ENCODE measurements around the gene DSC1.

DSC1 gene

GRCh38 chr18:31171144-31171839, 8.6 kb upstream of the DSC1 start:
- no peak for TF ChIP-seq EGR1 (IDR thresholded peaks at IDR 0.05)
- TF ChIP-seq CEBPB (IDR thresholded peaks at IDR 0.05) = no peak
- no peak for TF ChIP-seq TEAD4 (IDR thresholded peaks at IDR 0.05)
- TF ChIP-seq TCF12 (IDR thresholded peaks at IDR 0.05; ENCODE audit: low read depth) = no peak
- no peak for TF ChIP-seq CREB1 (IDR thresholded peaks at IDR 0.05; ENCODE audit: low read depth)
- TF ChIP-seq TAF1 (IDR thresholded peaks at IDR 0.05; ENCODE audit: low read depth) = no peak
- no peak for TF ChIP-seq YY1 (IDR thresholded peaks at IDR 0.05; ENCODE audit: low read depth)
- TF ChIP-seq, protein P1, sequence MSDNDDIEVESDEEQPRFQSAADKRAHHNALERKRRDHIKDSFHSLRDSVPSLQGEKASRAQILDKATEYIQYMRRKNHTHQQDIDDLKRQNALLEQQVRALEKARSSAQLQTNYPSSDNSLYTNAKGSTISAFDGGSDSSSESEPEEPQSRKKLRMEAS (IDR thresholded peaks at IDR 0.05) = no peak
- TF ChIP-seq, protein P2, sequence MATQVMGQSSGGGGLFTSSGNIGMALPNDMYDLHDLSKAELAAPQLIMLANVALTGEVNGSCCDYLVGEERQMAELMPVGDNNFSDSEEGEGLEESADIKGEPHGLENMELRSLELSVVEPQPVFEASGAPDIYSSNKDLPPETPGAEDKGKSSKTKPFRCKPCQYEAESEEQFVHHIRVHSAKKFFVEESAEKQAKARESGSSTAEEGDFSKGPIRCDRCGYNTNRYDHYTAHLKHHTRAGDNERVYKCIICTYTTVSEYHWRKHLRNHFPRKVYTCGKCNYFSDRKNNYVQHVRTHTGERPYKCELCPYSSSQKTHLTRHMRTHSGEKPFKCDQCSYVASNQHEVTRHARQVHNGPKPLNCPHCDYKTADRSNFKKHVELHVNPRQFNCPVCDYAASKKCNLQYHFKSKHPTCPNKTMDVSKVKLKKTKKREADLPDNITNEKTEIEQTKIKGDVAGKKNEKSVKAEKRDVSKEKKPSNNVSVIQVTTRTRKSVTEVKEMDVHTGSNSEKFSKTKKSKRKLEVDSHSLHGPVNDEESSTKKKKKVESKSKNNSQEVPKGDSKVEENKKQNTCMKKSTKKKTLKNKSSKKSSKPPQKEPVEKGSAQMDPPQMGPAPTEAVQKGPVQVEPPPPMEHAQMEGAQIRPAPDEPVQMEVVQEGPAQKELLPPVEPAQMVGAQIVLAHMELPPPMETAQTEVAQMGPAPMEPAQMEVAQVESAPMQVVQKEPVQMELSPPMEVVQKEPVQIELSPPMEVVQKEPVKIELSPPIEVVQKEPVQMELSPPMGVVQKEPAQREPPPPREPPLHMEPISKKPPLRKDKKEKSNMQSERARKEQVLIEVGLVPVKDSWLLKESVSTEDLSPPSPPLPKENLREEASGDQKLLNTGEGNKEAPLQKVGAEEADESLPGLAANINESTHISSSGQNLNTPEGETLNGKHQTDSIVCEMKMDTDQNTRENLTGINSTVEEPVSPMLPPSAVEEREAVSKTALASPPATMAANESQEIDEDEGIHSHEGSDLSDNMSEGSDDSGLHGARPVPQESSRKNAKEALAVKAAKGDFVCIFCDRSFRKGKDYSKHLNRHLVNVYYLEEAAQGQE (IDR thresholded peaks at IDR 0.05; ENCODE audit: low read depth) = no peak
- TF ChIP-seq, protein P3, sequence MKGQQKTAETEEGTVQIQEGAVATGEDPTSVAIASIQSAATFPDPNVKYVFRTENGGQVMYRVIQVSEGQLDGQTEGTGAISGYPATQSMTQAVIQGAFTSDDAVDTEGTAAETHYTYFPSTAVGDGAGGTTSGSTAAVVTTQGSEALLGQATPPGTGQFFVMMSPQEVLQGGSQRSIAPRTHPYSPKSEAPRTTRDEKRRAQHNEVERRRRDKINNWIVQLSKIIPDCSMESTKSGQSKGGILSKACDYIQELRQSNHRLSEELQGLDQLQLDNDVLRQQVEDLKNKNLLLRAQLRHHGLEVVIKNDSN (IDR thresholded peaks at IDR 0.05) = no peak
- TF ChIP-seq FOXM1 (IDR thresholded peaks at IDR 0.05; ENCODE audit: borderline replicate concordance, low read depth) = no peak

GRCh38 chr18:31170335-31170734, 7.7 kb upstream of the DSC1 start:
- no peak for TF ChIP-seq RAD21 (IDR thresholded peaks at IDR 0.05; ENCODE audit: low read depth)
- no peak for TF ChIP-seq TCF12 (IDR thresholded peaks at IDR 0.05; ENCODE audit: low read depth)
- TF ChIP-seq TAF1 (IDR thresholded peaks at IDR 0.05; ENCODE audit: low read depth) = no peak
- no peak for TF ChIP-seq YY1 (IDR thresholded peaks at IDR 0.05; ENCODE audit: low read depth)
- TF ChIP-seq, protein P3 (IDR thresholded peaks at IDR 0.05) = no peak
- TF ChIP-seq ZBTB7A (IDR thresholded peaks at IDR 0.05; ENCODE audit: low read depth) = no peak
- TF ChIP-seq, protein P1 (IDR thresholded peaks at IDR 0.05) = no peak
- no peak for TF ChIP-seq EGR1 (IDR thresholded peaks at IDR 0.05)
- no peak for TF ChIP-seq CREB1 (IDR thresholded peaks at IDR 0.05; ENCODE audit: low read depth)
- TF ChIP-seq TEAD4 (IDR thresholded peaks at IDR 0.05) = no peak
- TF ChIP-seq, protein P2 (IDR thresholded peaks at IDR 0.05; ENCODE audit: low read depth) = no peak
- TF ChIP-seq EP300 (IDR thresholded peaks at IDR 0.05; ENCODE audit: borderline replicate concordance) = no peak
- no peak for TF ChIP-seq CEBPB (IDR thresholded peaks at IDR 0.05)
- no peak for TF ChIP-seq NFIC (IDR thresholded peaks at IDR 0.05)
- TF ChIP-seq FOXM1 (IDR thresholded peaks at IDR 0.05; ENCODE audit: borderline replicate concordance, low read depth) = no peak

DNA sequence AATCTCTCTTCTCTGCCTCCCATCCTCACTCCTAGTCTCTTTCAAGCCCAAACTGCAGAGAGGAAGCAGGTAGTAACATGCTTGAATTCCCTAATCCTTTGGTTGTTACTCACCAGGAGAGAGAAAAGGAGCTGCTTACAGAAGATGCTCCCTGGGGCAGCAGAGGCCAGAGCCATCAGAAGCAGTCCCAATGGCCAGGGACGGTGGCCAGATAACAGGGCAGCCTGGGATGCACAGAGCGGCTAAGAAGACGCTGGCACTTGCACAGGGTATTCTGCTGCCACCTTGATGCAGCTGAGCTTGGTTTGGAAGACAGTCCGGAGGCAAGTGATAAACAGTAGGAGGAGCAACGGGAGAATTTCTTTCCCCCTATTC, 250 bp downstream of the DSC1 start:
- no peak for TF ChIP-seq FOXM1 (IDR thresholded peaks at IDR 0.05; ENCODE audit: borderline replicate concordance, low read depth)
- TF ChIP-seq, protein P1 (IDR thresholded peaks at IDR 0.05) = no peak
- TF ChIP-seq EGR1 (IDR thresholded peaks at IDR 0.05) = no peak
- no peak for TF ChIP-seq YY1 (IDR thresholded peaks at IDR 0.05; ENCODE audit: low read depth)
- TF ChIP-seq NFIC (IDR thresholded peaks at IDR 0.05) = no peak
- no peak for TF ChIP-seq RAD21 (IDR thresholded peaks at IDR 0.05; ENCODE audit: low read depth)
- TF ChIP-seq TEAD4 (IDR thresholded peaks at IDR 0.05) = no peak
- no peak for TF ChIP-seq CREB1 (IDR thresholded peaks at IDR 0.05; ENCODE audit: low read depth)
- TF ChIP-seq TAF1 (IDR thresholded peaks at IDR 0.05; ENCODE audit: low read depth) = no peak
- TF ChIP-seq EP300 (IDR thresholded peaks at IDR 0.05; ENCODE audit: borderline replicate concordance) = no peak
- no peak for TF ChIP-seq TCF12 (IDR thresholded peaks at IDR 0.05; ENCODE audit: low read depth)
- TF ChIP-seq, protein P3 (IDR thresholded peaks at IDR 0.05) = no peak
- no peak for TF ChIP-seq ZBTB7A (IDR thresholded peaks at IDR 0.05; ENCODE audit: low read depth)
- TF ChIP-seq, protein P2 (IDR thresholded peaks at IDR 0.05; ENCODE audit: low read depth) = no peak
- TF ChIP-seq CEBPB (IDR thresholded peaks at IDR 0.05) = no peak
